GM06990 (cell line): ENCODE results near the gene ASIC2.
A peak's percentile ranks its signal among the peaks of the same experiment; 100 is the strongest.
"Not testable (repeated sequence)": the region's sequence is repeated elsewhere in the genome, so short reads cannot be mapped to it uniquely, and the experiment has no call there.

Source experiments
- DNase-seq: peaks from one replicate; pipeline ENCODE4 v3.0.0-alpha.2; 2011; ENCODE audit not compliant: insufficient read length; ENCODE audit errors: extremely low read depth
- H3K27me3 ChIP-seq: replicated peaks from 2 replicates; pipeline ENCODE4 v1.6.0; 2011; ENCODE audit warnings: low read length; ENCODE audit not compliant: control insufficient read depth, insufficient read depth
- H3K36me3 ChIP-seq: 2 replicates; pipeline ENCODE4 v1.5.1; 2011; ENCODE audit warnings: low read length; ENCODE audit not compliant: control insufficient read depth, insufficient read depth
- H3K4me3 ChIP-seq: replicated peaks from 2 replicates; pipeline ENCODE4 v1.5.1; 2011; ENCODE audit warnings: low read depth, mild to moderate bottlenecking, control low read depth, low read length
- TF ChIP-seq, protein P1 (sequence below): IDR thresholded peaks from 2 replicates; pipeline ENCODE4 v1.5.1; 2011; ENCODE audit warnings: low read length, control low read depth, mild to moderate bottlenecking, inconsistent platforms; ENCODE audit not compliant: insufficient read depth, poor library complexity, severe bottlenecking

The ASIC2 gene

DNA sequence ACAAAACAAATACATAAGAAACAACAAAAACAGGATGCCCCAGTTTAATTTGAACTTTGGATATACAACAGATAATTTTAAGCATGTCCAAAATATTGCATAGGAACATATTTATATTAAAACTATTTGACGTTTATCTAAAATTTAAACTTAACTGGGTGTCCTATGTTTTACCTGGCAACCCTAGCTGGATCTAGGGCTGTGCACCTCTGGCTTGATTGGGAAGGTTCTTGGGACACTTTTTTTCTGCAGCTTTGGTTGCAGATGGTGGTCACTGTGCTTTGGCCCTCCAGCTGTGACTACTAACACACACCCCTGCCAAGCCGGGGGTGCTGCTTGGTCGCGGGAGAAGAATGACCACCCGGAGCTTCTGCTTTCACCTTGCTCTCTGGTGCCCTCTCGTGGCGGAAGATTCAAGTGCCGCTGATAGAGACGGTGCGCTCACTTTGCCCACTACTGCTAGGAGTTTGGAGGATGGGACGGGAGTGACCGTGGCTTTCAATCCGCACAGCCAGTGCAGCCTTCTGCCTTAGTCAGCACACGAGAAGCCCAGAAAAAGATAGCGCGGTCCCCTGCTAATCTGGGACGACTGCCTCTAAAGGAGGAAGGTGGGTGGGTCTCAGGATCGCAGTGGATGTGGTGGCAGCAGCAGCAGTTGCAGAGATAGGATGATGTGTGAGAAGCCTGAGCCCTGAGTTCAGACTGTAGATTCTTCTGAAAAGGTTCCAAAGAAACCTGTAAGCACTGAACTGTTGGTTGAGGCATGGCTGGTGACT lies 294.8 kb downstream of the ASIC2 start:
- H3K4me3 ChIP-seq: no peak overlapping the region
- H3K27me3 ChIP-seq: no peaks in the 10 kb centered on the region
- DNase-seq: peak; percentile 35
- H3K36me3 ChIP-seq: no peaks in the 10 kb centered on the region
- TF ChIP-seq, protein P1, sequence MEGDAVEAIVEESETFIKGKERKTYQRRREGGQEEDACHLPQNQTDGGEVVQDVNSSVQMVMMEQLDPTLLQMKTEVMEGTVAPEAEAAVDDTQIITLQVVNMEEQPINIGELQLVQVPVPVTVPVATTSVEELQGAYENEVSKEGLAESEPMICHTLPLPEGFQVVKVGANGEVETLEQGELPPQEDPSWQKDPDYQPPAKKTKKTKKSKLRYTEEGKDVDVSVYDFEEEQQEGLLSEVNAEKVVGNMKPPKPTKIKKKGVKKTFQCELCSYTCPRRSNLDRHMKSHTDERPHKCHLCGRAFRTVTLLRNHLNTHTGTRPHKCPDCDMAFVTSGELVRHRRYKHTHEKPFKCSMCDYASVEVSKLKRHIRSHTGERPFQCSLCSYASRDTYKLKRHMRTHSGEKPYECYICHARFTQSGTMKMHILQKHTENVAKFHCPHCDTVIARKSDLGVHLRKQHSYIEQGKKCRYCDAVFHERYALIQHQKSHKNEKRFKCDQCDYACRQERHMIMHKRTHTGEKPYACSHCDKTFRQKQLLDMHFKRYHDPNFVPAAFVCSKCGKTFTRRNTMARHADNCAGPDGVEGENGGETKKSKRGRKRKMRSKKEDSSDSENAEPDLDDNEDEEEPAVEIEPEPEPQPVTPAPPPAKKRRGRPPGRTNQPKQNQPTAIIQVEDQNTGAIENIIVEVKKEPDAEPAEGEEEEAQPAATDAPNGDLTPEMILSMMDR: peak; percentile 91

DNA sequence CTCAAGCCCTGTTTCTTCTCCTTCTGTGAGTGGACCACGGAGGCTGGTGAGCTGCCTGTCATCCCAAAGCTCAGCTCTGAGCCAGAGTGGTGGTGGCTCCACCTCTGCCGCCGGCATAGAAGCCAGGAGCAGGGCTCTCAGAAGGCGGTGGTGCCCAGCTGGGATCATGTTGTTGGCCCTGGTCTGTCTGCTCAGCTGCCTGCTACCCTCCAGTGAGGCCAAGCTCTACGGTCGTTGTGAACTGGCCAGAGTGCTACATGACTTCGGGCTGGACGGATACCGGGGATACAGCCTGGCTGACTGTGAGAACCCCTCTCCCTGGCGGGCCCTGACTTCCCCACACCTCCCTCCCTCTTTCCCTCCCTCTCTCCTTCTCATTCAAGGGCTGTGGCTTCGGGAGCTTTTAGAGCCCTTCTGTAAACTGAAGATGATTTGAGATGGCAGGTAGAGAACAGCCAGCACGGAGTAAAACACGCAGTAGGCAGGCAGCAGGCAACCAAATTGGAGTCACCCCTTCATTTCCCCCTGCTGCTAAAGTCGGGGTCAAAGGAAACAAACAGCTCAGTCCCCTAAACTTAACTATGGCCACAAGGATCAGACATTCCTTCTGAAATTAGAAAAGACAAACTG lies 297.6 kb downstream of the ASIC2 start:
- Histone ChIP-seq H3K27me3 (no peaks in the 10 kb centered on the region), H3K36me3 (no peaks in the 10 kb centered on the region), H3K4me3 (no peak overlapping the region)
- DNase-seq: no peak
- TF ChIP-seq, protein P1: no peak

DNA sequence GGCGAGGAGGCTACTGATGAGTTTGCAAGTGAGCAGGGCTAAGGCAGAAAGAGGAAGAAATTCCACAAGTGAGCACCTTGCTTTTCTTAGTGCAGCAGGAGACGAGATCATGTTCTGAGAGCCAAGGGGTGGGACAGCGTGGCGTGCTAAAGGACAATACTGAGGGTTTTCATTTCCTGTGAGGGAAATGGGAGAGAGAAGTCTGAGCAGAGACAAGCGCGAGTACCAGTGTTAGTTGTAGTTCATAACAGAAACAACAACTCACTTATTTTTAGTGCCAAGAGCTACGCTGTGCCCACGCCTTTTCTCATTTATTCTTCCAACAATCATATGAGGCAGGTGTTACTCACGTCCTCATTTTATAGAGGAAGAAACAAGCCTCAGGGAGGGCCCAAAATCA lies 299.1 kb downstream of the ASIC2 start:
- no peak overlapping the region for H3K4me3 ChIP-seq
- TF ChIP-seq, protein P1: no peak
- H3K27me3 ChIP-seq: no peaks in the 10 kb centered on the region
- DNase-seq: no peak
- no peaks in the 10 kb centered on the region for H3K36me3 ChIP-seq

DNA sequence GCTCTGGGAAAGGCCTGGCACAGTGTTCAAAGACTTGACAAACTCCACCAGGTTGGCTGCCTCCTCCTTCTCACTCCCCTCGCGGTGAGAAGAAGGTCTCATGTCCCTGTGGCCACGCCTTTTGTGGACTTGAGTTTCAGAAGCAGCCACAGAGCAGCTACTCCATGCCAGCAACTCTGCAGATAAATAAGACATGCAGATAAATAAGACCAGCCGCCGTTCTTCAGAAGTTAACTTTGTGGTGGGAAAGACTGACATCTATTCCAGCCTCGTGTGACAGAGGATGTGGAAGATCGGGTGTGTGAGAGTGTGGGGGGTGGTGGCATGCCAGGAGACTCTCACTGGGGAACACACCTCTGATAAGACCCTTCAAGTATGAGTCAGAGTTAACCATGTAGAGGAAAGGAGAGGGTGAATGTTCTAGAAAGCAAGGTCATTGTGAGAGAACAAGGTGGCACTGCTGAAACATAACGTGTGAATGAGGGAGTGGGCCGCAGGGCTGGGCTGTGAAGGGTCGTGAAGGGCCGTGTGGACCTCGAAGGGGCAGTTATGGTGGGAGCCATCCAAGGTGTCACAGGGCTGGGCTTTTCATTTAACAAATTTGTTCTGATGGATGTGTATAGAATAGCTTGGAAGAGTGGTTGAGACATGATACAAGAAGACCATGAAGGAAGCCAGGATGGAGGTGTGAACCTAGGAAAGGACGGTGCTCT lies 300.6 kb downstream of the ASIC2 start:
- no peak for DNase-seq
- H3K27me3 ChIP-seq: no peaks in the 10 kb centered on the region
- H3K36me3 ChIP-seq: no peaks in the 10 kb centered on the region
- TF ChIP-seq, protein P1: no peak
- no peak overlapping the region for H3K4me3 ChIP-seq

DNA sequence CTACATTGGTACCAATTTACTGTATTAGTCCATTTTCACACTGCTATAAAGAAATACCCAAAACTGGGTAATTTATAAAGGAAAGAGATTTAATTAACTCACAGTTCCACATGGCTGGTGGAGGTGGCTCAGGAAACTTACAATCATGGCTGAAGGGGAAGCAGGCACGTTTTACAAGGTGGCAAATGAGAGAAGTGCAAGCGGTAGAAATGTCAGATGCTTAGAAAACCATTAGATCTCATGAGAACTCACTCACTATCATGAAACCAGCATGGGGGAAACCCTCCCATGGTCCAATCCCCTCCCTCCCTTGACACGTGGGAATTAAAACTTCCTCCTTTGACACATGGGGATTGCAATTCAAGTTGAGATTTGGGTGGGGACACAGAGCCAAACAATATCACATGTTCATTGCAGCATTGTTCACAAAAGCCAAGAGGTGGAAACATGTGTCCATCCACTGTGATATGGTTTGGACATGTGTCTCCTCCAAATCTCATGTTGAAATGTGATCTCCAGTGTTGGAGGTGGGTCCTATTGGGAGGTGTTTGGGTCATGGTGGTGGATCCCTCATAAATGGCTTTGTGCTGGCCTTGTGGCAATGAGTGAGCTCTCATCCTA lies 304.5 kb downstream of the ASIC2 start:
- Histone ChIP-seq H3K27me3 (no peaks in the 10 kb centered on the region), H3K4me3 (no peak overlapping the region), H3K36me3 (no peaks in the 10 kb centered on the region)
- DNase-seq: no peak
- TF ChIP-seq, protein P1: no peak

DNA sequence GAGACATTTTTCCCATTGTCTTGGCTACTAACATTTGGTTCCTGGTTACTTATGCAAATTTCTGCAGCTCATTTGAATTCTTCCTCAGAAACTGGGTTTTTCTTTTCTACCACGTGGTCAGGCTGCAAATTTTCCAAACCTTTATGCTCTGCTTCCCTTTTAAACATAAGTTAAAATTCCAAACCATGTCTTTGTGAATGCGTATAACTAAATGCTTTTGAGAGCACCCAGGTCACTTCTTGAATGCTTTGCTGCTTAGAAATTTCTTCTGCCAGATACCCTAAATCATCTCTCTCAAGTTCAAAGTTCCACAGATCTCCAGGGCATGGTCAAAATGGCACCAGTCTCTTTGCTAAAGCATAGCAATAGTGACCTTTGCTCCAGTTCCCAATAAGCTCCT lies 305.2 kb downstream of the ASIC2 start:
- not testable (repeated sequence) for H3K36me3 ChIP-seq, H3K4me3 ChIP-seq, DNase-seq, H3K27me3 ChIP-seq

DNA sequence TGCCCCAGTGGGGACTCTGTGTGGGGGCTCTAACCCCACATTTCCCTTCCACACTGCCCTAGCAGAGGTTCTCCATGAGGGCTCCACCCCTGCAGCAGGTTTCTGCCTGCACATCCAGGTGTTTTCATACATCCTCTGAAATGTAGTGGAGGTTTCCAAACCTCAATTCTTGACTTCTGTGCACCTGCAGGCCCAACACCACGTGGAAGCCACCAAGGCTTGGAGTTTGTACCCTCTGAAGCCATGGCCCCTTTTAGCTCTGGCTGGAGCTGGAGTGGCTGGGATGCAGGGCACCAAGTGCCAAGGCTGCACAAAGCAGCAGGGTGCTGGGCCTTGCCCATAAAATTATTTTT lies 305.7 kb downstream of the ASIC2 start:
- not testable (repeated sequence) for DNase-seq, H3K27me3 ChIP-seq, H3K4me3 ChIP-seq, H3K36me3 ChIP-seq
